Measurements from ENCODE around the gene UACA. TPM values are rescaled to one million over a fixed set of nuclear protein-coding genes. Genes with fewer than 3 reads are reported as not detected.
"Not testable (repeated sequence)": the region's sequence is repeated elsewhere in the genome, so short reads cannot be mapped to it uniquely, and the experiment has no call there.

UACA gene
- total and polyA plus RNA-seq, 2 experiments from 2014 or later = 21.5 to 35.8 TPM

DNA sequence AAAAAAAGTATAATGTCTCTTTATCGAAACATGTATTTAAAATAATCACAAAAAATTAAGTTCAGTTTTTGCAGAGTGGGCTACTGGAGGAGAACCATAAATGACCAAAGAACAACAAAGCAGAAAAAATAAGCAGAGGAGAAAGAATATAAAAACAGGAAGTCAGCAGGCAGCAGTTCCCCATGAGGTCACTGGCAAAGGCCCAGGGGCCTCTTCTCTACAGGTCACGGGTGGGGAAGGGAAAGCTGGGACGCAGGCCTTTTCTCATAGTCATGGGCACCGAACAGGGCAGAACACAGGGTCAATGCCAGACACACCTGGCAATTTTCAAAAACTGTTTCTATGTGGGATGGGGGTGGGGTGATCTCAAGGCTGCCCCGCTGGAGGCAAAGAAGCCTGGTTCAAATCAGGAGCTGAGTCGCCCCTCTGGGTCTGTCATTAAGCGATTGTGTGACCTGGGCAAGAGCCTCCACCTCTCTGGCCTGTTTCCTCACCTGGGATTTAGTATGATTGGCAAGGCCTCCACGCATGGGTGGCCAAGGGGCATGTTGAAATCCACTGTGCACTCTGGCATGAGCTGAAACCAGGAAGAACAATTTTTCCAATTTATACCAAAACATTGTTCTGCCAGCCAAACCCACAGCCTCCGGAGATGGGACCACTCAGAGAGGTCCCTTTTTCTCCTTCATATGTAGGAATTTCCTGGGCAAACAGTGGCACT lies 43.8 kb upstream of the UACA start:
- no peaks in the 10 kb centered on the region for H3K4me1 ChIP-seq (ENCODE audit: insufficient read depth)
- H3K4me2 ChIP-seq = no peak overlapping the region
- no peak overlapping the region for H3K4me3 ChIP-seq
- no peak overlapping the region for H3K27ac ChIP-seq (ENCODE audit: low read depth)
- Mint-ChIP-seq H3K27me3 (ENCODE audit: insufficient read depth, low read depth, poor library complexity) (peaks cover under 1% of the 10 kb centered on the region), H3K4me1 (no peaks in the 10 kb centered on the region), H3K27ac (no peak overlapping the region), H3K4me3 (no peak overlapping the region), H3K36me3 (ENCODE audit: low read depth) (no peaks in the 10 kb centered on the region; the same call in 2 of the 3 replicates), H3K9me3 (no peaks in the 10 kb centered on the region; the same call in 2 of the 3 replicates)
- TF ChIP-seq EZH2phosphoT487 (IDR thresholded peaks at IDR 0.05; ENCODE audit: unreplicated experiment) (no peak), NANOG (IDR thresholded peaks at IDR 0.05; ENCODE audit: borderline replicate concordance) (no peak)
- DNase-seq (ENCODE audit: low spot score) (no peak), ATAC-seq (no peak)
- H3F3A ChIP-seq (replicated peaks; ENCODE audit: low read depth) = no peaks in the 10 kb centered on the region
- H4K20me1 ChIP-seq (replicated peaks; ENCODE audit: insufficient read depth) = no peaks in the 10 kb centered on the region
- H3K9me2 ChIP-seq (ENCODE audit: insufficient read depth) = 0 out of 2 replicates have a peak, but pooled peaks cover 6% of the 10 kb centered on the region
- H3K36me3 ChIP-seq (ENCODE audit: insufficient read depth) = no peaks in the 10 kb centered on the region
- H3K79me2 ChIP-seq (replicated peaks; ENCODE audit: insufficient read depth) = no peaks in the 10 kb centered on the region
- H3K27me3 ChIP-seq (ENCODE audit: insufficient read depth) = no peaks in the 10 kb centered on the region
- H2AFZ ChIP-seq = no peak overlapping the region

DNA sequence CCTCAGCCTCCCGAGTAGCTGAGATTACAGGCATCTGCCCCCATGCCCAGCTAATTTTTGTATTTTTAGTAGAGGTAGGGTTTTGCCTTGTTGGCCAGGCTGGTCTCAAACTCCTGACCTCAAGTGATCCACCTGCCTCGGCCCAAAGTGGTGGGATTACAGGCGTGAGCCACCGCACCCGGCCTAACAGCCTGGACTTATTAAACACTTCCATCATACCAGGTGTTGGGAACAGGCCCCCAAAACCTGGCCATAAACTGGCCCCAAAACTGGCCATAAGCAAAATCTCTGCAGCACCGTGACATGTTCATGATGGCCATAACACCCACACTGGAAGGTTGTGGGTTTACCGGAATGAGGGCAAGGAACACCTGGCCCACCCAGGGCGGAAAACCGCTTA lies 41.0 kb upstream of the UACA start:
- H3K4me3 Mint-ChIP-seq; H3K9me3 Mint-ChIP-seq; H3K4me2 ChIP-seq; H3F3A ChIP-seq (replicated peaks; ENCODE audit: low read depth); H3K36me3 Mint-ChIP-seq (ENCODE audit: low read depth); H2AFZ ChIP-seq; H3K27ac ChIP-seq (ENCODE audit: low read depth); DNase-seq (ENCODE audit: low spot score); H3K27me3 Mint-ChIP-seq (ENCODE audit: insufficient read depth, low read depth, poor library complexity); H3K4me3 ChIP-seq; ATAC-seq; H3K27me3 ChIP-seq (ENCODE audit: insufficient read depth); H3K36me3 ChIP-seq (ENCODE audit: insufficient read depth); H3K27ac Mint-ChIP-seq; H3K4me1 Mint-ChIP-seq; H3K79me2 ChIP-seq (replicated peaks; ENCODE audit: insufficient read depth); H4K20me1 ChIP-seq (replicated peaks; ENCODE audit: insufficient read depth); H3K4me1 ChIP-seq (ENCODE audit: insufficient read depth); H3K9me2 ChIP-seq (ENCODE audit: insufficient read depth): not testable (repeated sequence)

DNA sequence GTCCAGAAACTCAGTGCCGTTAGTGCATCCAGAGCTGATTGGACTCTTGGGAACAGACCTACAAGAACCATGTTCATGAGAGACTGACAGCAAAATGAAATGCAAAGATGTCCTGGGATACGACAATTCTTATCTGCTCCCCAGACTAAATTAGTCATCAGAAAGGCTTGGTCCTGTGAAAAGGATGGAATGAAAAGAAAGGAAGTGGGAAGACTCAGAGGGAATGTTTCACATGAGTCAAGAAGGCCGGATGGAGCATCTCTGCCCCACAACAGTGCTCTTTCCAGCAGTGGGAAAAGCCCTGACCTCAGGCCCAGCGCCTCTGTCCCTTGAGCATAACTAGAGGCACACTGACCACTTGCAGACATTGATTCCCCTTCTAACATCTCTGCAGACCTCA lies 39.3 kb upstream of the UACA start:
- no peaks in the 10 kb centered on the region for H3K27me3 Mint-ChIP-seq (ENCODE audit: insufficient read depth, low read depth, poor library complexity)
- H3K79me2 ChIP-seq (replicated peaks; ENCODE audit: insufficient read depth) = no peaks in the 10 kb centered on the region
- H3K36me3 Mint-ChIP-seq (ENCODE audit: low read depth) = no peaks in the 10 kb centered on the region; the same call in 2 of the 3 replicates
- H3K4me3 Mint-ChIP-seq = no peak overlapping the region
- no peaks in the 10 kb centered on the region for H4K20me1 ChIP-seq (replicated peaks; ENCODE audit: insufficient read depth)
- H3K4me1 ChIP-seq (ENCODE audit: insufficient read depth) = no peaks in the 10 kb centered on the region
- H3K9me3 Mint-ChIP-seq = no peaks in the 10 kb centered on the region; the same call in 2 of the 3 replicates
- H3K27me3 ChIP-seq (ENCODE audit: insufficient read depth) = no peaks in the 10 kb centered on the region
- no peak overlapping the region; the same call in 1 of the 2 replicates for H2AFZ ChIP-seq
- no peak overlapping the region for H3K4me3 ChIP-seq
- H3F3A ChIP-seq (replicated peaks; ENCODE audit: low read depth) = no peaks in the 10 kb centered on the region
- H3K9me2 ChIP-seq (ENCODE audit: insufficient read depth) = 0 out of 2 replicates have a peak, but pooled peaks cover 6% of the 10 kb centered on the region
- TF ChIP-seq CREB1 (CRISPR knock-in tag; IDR thresholded peaks at IDR 0.05; ENCODE audit: low read depth) = no peak
- TF ChIP-seq, protein P1, sequence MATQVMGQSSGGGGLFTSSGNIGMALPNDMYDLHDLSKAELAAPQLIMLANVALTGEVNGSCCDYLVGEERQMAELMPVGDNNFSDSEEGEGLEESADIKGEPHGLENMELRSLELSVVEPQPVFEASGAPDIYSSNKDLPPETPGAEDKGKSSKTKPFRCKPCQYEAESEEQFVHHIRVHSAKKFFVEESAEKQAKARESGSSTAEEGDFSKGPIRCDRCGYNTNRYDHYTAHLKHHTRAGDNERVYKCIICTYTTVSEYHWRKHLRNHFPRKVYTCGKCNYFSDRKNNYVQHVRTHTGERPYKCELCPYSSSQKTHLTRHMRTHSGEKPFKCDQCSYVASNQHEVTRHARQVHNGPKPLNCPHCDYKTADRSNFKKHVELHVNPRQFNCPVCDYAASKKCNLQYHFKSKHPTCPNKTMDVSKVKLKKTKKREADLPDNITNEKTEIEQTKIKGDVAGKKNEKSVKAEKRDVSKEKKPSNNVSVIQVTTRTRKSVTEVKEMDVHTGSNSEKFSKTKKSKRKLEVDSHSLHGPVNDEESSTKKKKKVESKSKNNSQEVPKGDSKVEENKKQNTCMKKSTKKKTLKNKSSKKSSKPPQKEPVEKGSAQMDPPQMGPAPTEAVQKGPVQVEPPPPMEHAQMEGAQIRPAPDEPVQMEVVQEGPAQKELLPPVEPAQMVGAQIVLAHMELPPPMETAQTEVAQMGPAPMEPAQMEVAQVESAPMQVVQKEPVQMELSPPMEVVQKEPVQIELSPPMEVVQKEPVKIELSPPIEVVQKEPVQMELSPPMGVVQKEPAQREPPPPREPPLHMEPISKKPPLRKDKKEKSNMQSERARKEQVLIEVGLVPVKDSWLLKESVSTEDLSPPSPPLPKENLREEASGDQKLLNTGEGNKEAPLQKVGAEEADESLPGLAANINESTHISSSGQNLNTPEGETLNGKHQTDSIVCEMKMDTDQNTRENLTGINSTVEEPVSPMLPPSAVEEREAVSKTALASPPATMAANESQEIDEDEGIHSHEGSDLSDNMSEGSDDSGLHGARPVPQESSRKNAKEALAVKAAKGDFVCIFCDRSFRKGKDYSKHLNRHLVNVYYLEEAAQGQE (IDR thresholded peaks at IDR 0.05; ENCODE audit: unreplicated experiment) = no peak
- TF ChIP-seq STAT1 (IDR thresholded peaks at IDR 0.05; ENCODE audit: unreplicated experiment) = no peak
- no peak for TF ChIP-seq ZNF114 (CRISPR knock-in tag; IDR thresholded peaks at IDR 0.05)
- no peak overlapping the region for H3K27ac ChIP-seq (ENCODE audit: low read depth)
- H3K4me2 ChIP-seq = no peak overlapping the region
- H3K36me3 ChIP-seq (ENCODE audit: insufficient read depth) = no peaks in the 10 kb centered on the region
- H3K4me1 Mint-ChIP-seq = no peaks in the 10 kb centered on the region
- DNase-seq (ENCODE audit: low spot score) (no peak), ATAC-seq (no peak)
- H3K27ac Mint-ChIP-seq = no peak overlapping the region

Measured in GM23338 (cell line).